ENCODE data around the gene SLC22A4.

GRCh38 chr5:132261881-132262845 is 32.0 kb upstream of the SLC22A4 start:
- TF ChIP-seq CTCF (IDR thresholded peaks at IDR 0.05; ENCODE audit: low read length): no peak
- no peak for TF ChIP-seq EZH2 (optimal IDR thresholded peaks at IDR 0.05; ENCODE audit: low read depth, low read length)
- TF ChIP-seq EZH2phosphoT487 (IDR thresholded peaks at IDR 0.05; ENCODE audit: low read length): no peak

Measured in MM.1S (cell line).